Upper lobe of right lung (tissue), 1 donor: ENCODE measurements around the gene BNIP3. TPM values are rescaled to one million over a fixed set of nuclear protein-coding genes. Genes with fewer than 3 reads are reported as not detected.

ENCODE experiments used
- ATAC-seq: fragments of 200-7000 bp; cut with Tn5 transposase; one replicate; pipeline ENCODE4 v1.9.1; 2020; ENCODE audit warnings: mild to moderate bottlenecking, moderate library complexity
- DNase-seq: peaks from one replicate; pipeline ENCODE4 v3.0.0-alpha.2; 2020
- H3K27ac ChIP-seq: fragments of 200-600 bp; one replicate; pipeline ENCODE4 v1.8.0; 2022
- H3K27me3 ChIP-seq: fragments of 200-600 bp; one replicate; pipeline ENCODE4 v1.8.0; 2022; ENCODE audit warnings: mild to moderate bottlenecking
- H3K36me3 ChIP-seq: fragments of 200-600 bp; one replicate; pipeline ENCODE4 v1.8.0; 2022
- H3K4me1 ChIP-seq: fragments of 200-600 bp; one replicate; pipeline ENCODE4 v1.8.0; 2022
- H3K4me3 ChIP-seq: fragments of 200-600 bp; one replicate; pipeline ENCODE4 v1.8.0; 2022; ENCODE audit warnings: mild to moderate bottlenecking
- H3K9me3 ChIP-seq: fragments of 200-600 bp; one replicate; pipeline ENCODE4 v1.8.0; 2022
- intact Hi-C: fragments of 100-400 bp; cut with DNase I; formaldehyde crosslinking; loops from one replicate; pipeline ENCODE4 v1.11.0; 2022
- total RNA-seq: library from RNA; stranded (reverse); fragmentation: NEBNext Ultra II Directional; extraction: Animal tissue kit (Norgen Biotek cat#: 25700); gene quantifications from one replicate; pipeline ENCODE4 v1.2.1, GENCODE V29; 2021
- TF ChIP-seq, protein P1 (sequence below): fragments of 200-600 bp; IDR thresholded peaks from one replicate; pipeline ENCODE4 v1.8.0; 2022; ENCODE audit warnings: antibody characterized with exemption
- donor health status: DM: no; HTN: yes; CAD: no; lungs with severe emphysema.

The BNIP3 gene
- total RNA-seq, 1 donor from 2014 or later = 38.2 TPM

- H3K27me3 ChIP-seq = no peaks in the 10 kb centered on the region
- H3K36me3 ChIP-seq = no peaks in the 10 kb centered on the region
- no peaks in the 10 kb centered on the region for H3K9me3 ChIP-seq
- ATAC-seq (no peak), DNase-seq (no peak)
- peak overlapping the region; percentile 94 for H3K4me3 ChIP-seq
- TF ChIP-seq, protein P1, sequence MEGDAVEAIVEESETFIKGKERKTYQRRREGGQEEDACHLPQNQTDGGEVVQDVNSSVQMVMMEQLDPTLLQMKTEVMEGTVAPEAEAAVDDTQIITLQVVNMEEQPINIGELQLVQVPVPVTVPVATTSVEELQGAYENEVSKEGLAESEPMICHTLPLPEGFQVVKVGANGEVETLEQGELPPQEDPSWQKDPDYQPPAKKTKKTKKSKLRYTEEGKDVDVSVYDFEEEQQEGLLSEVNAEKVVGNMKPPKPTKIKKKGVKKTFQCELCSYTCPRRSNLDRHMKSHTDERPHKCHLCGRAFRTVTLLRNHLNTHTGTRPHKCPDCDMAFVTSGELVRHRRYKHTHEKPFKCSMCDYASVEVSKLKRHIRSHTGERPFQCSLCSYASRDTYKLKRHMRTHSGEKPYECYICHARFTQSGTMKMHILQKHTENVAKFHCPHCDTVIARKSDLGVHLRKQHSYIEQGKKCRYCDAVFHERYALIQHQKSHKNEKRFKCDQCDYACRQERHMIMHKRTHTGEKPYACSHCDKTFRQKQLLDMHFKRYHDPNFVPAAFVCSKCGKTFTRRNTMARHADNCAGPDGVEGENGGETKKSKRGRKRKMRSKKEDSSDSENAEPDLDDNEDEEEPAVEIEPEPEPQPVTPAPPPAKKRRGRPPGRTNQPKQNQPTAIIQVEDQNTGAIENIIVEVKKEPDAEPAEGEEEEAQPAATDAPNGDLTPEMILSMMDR = no peak
- intact Hi-C loops = no loop called here
- peaks cover 22% of the 10 kb centered on the region for H3K4me1 ChIP-seq
- no peak overlapping the region for H3K27ac ChIP-seq
Observed at GRCh38 chr10:131979821-131980270, 1.9 kb downstream of the BNIP3 start.

DNA sequence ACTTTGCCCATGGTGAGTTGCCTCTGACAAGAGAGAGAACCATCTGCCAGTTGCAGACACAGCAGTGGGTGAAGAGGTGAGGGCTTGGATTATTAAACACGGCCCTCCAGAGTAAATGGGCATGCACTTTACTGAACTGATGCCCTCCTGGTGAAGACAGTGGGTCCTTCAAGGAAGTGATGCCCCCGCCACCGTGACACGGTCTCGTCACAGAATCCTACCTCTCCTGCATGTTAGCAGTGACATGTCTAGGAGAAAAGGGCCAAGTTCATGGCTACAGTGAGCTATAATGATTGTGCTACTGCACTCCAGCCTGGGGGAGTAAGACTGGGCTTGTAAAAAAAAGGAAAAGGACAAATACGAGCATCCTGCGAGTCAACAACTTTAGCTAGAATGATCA lies 2.4 kb downstream of the BNIP3 start:
- Histone ChIP-seq H3K9me3 (no peaks in the 10 kb centered on the region), H3K27me3 (no peaks in the 10 kb centered on the region), H3K36me3 (no peaks in the 10 kb centered on the region), H3K4me1 (peaks cover 22% of the 10 kb centered on the region), H3K4me3 (peak overlapping the region; percentile 94), H3K27ac (no peak overlapping the region)
- intact Hi-C loops = no loop called here
- no peak for DNase-seq
- ATAC-seq = no peak
- TF ChIP-seq, protein P1 = no peak

GRCh38 chr10:131978851-131979250 lies 2.9 kb downstream of the BNIP3 start:
- Histone ChIP-seq H3K36me3 (no peaks in the 10 kb centered on the region), H3K4me3 (no peak overlapping the region), H3K9me3 (no peaks in the 10 kb centered on the region), H3K27ac (no peak overlapping the region), H3K27me3 (no peaks in the 10 kb centered on the region), H3K4me1 (peaks cover 22% of the 10 kb centered on the region)
- TF ChIP-seq, protein P1 = no peak
- ATAC-seq (no peak), DNase-seq (no peak)
- intact Hi-C loops = no loop called here

- no peak overlapping the region for H3K27ac ChIP-seq
- no peak for ATAC-seq
- intact Hi-C loops = no loop called here
- no peaks in the 10 kb centered on the region for H3K9me3 ChIP-seq
- H3K4me3 ChIP-seq = no peak overlapping the region
- TF ChIP-seq, protein P1 = no peak
- no peaks in the 10 kb centered on the region for H3K36me3 ChIP-seq
- peaks cover 22% of the 10 kb centered on the region for H3K4me1 ChIP-seq
- no peak for DNase-seq
- H3K27me3 ChIP-seq = no peaks in the 10 kb centered on the region
Observed at GRCh38 chr10:131978366-131978765, 3.4 kb downstream of the BNIP3 start.

GRCh38 chr10:131977323-131978096 lies 4.2 kb downstream of the BNIP3 start:
- no peak for DNase-seq
- TF ChIP-seq, protein P1 = no peak
- Histone ChIP-seq H3K4me1 (peaks cover 29% of the 10 kb centered on the region), H3K36me3 (no peaks in the 10 kb centered on the region), H3K9me3 (no peaks in the 10 kb centered on the region), H3K27ac (no peak overlapping the region), H3K4me3 (no peak overlapping the region), H3K27me3 (no peaks in the 10 kb centered on the region)
- no peak for ATAC-seq
- intact Hi-C loops = no loop called here
